GM21825 (cell line): ENCODE measurements around the gene VPS8.
"Not testable (repeated sequence)": the region's sequence is repeated elsewhere in the genome, so short reads cannot be mapped to it uniquely, and the experiment has no call there.

ENCODE experiments used
- ATAC-seq: cut with Tn5 transposase; IDR thresholded peaks from one replicate; pipeline ENCODE4 v1.9.1; 2021; ENCODE audit warnings: mild to moderate bottlenecking, moderate library complexity; ENCODE audit not compliant: unreplicated experiment

Gene VPS8

DNA sequence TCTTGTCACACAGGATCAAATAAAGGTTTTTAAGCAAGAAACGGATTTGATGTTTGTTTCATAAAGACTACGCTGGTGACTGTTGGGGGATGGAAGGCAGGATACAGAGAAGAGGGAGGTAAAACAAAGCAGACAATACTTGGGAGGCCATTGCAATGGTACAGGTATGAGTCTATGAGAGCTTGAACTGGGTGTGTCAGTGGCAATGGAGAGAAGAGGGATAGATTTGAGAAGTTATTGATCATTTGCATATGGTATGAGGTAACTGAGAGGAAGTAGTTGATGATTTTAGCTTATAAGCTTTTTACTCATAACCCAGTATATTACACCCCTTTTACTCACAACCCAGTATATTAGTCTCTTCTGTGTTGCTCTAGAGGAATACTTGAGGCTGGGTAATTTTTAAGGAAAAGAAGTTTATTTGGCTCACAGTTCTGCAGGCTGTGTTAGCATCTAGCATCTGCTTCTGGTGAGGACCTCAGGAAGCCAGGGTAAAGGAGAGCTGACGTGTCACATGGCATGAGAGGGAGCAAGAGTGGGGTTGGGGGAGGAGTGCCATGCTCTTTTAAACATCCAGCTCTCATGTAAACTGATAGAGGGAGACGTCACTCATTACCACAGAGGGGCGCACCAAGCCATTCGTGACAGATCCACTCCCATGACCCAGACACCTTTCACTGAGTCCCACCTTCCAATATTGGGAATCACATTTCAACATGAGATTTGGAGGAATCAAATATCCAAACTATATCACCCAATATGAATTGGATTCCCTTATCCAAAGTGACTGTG is 153.9 kb downstream of the VPS8 start:
- no peak for ATAC-seq

DNA sequence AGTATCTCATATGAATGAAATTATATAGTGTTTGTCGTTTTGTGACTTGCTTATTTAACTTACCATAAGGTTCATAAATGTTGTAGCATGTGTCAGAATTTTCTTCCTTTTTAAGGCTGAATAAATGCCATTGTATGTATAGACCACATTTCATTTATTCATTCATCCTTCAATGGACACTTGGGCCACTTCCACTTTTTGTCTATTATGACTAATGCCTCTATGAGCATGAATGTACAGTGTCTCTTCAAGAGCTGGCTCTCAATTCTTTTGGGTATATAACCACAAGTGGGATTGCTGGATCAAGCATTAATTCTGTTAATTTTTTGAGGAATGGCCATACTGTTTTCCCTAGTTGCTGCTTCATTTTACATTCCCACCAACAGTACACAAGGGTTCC is 156.1 kb downstream of the VPS8 start:
- no peak for ATAC-seq

DNA sequence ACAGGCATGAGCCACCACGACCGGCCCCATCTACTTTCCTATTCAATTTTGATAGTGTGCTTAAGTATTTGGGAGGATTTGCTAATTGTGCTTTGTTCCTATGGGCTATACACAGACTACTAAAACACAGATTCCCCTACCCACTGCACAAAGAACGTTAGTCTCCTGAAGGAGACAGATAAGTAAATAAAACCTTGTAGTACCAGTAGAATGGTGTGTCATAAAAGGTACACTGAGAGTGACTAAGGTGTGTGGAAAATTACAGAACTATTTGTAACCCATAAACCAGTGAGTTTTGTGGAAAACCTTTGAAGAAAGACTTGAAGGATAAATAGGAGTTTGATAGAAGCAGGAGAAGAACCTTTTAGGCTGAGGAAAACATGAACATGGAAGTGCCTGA is 158.2 kb downstream of the VPS8 start:
- ATAC-seq: no peak

DNA sequence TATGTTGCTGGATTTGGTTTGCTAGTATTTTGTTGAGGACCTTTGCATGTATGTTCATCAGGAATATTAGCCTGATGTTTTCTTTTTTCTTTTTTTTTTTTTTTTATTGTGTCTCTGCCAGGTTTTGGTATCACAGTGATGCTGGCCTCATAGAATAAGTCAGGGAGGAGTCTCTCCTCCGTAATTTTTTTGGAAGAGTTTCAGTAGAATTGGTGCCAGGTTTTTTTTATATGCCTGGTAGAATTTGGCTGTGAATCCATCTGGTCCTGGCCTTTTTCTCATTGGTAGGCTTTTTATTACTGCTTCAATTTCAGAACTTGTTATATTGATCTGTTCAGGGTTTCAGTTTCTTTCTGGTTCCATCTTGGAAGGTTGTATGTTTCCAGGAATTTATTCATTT is 165.8 kb downstream of the VPS8 start:
- no peak for ATAC-seq

DNA sequence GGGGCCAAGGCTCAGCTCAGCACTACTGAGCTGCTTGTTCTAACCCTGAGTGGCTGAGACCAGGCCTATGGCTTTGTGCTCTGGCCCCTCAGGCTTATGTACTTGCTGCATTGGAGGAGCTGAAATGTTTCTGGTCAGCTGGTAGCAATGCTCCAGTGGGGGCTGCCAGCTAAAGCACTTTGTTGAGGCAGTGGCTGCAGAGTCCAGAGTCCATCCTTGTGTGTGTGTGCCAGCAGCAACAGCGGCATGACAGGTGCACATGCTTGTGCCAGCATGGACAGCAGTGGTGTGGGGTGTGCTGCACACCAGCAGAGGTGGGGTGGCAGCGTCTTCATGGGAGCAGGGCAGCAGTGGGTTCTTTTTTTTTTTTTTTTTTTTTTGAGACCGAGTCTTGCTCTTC is 169.1 kb downstream of the VPS8 start:
- no peak for ATAC-seq

DNA sequence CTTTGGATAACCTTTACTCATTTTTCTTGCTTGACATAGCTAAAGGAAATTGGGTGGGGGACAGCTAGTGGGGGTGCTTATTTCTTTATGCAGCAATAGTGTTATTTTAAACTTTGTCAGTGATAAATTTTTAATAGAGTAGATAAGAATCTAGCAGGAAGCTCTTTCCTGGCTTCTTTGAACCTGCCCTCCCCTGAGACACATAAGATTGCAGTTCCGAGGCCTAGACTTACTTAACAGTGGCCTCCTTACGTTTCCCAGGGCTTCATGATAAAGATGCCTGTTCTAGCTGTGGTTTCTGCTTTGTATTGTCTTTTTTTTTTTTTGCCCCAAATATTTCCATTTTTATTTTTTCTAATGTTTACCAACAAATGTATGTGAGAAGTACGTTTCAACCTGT is 170.1 kb downstream of the VPS8 start:
- no peak for ATAC-seq

DNA sequence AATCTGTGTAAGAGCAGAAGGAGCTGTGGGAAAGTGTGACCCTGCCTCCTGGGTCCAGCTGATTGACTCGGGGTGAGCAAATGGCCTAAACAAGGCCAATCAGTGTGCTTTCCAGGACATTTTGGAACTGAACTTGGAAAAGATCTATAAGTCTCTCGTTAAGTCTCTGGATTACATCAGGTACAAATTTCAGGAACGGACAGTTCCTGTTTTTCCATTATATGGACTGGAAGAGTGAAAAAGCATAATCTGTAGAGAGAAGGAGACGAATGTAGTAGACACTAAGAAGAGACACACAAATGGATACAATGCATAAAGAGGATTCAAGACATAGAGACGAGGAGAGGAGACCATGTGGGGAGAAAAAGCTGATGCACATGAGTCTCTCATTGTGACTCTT is 173.6 kb downstream of the VPS8 start:
- no peak for ATAC-seq

DNA sequence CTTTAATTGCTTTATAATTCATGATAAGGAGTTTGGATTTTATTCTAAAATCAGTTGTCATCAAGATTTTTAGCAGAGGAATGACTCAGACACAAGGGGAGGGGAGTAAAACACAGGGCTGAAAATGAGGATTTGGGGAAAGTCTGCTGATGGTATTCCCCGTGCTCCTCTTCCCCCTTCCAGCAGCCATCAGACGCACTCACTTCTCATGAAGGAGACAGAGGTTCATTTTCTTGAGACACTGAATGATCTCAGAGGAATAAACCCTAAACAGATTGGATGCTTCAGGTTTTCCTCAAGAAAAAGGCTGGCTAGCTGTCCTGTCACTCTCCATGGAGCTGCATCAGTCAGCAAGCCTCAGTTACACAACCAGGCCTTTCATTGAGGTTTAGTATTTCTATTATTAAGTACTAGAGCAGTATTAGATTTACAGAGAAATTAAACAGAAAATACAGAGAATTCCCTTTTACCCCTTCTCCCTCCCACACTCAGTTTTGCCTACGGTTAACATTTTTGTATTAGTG is 174.5 kb downstream of the VPS8 start:
- ATAC-seq: no peak

DNA sequence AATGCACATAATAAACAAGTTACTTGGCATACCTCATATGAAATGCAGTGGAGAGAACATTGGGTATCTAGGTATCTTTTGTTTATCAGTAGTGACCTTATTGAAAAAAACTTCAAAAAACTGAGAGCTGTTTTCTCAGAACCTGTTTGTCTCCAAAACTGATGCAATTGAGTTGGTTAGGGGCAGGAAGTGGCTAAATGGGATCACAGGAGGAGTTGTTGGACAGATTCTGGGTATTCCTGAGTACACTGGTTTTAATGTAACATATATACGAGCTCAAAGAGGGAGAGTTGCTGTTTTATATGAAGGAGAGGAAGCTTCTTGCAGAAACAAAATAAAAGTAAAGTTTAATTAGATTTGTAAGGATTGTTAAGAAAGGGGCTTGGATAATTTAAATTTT is 181.4 kb downstream of the VPS8 start:
- ATAC-seq: no peak

DNA sequence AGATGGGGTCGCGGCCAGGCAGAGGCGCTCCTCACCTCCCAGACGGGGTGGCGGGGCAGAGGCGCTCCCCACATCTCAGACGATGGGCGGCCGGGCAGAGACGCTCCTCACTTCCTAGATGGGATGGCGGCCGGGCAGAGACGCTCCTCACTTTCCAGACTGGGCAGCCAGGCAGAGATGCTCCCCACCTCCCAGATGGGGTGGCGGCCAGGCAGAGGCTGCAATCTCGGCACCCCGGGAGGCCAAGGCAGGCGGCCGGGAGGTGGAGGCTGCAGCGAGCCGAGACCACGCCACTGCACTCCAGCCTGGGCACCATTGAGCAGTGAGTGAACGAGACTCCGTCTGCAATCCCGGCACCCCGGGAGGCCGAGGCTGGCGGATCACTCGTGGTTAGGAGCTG is 191.9 kb downstream of the VPS8 start:
- ATAC-seq: not testable (repeated sequence)

DNA sequence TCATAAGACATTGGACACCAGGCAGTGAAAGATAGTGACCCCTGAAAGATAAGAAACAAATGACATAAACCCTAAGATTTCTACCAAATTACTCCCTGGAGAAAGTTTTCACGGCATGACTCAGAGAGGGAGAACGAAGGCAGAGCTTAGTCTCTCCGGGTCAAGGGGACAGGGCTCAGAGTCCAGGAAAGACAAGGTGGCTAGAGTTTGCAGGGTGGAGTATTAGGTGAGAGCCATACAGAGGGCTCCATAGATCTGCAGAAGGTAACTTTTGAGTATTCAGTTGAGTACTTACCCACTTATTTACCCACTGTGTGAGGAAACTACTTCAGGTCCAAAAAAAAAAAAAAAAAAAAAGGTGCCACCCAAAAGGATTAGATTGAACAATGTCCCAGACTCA is 197.7 kb downstream of the VPS8 start:
- ATAC-seq: no peak

DNA sequence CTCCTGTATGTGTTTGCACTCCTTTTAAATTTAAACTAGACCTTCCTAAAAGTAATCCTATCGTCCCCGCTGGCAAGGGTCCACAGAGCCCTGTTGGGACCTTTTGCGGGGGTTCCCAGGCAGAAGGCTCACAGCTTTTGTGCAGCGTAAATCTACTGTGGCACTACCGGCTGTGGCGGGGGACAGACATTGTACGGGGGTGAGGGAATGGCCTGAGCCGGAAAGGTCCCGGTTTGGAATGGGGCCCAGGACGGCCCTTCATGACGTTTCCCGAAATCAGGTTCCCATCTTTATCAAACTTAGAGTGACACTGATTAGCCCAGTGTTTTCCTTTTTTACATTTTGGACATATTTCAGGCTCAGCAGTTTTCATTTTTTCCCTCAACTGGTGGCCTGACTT is 205.6 kb downstream of the VPS8 start:
- not testable (repeated sequence) for ATAC-seq

DNA sequence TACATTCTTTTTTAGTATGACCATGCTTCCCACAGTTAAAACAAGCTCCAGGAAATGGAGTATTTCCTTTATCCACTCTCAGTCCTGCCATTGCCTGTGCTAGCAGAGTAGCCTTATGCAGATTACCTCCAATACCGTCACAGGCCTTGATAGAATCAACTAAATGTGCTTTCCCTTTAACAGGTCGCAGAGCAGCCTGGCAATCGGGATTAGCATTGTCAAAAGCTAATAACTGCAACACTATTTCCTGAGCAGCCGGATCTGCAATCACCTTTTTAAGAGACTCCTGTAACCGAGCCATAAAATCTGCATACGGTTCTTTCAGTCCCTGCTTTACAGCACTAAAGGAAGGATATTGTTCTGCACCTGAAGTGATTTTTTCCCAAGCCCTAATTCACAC is 206.0 kb downstream of the VPS8 start:
- ATAC-seq: not testable (repeated sequence)

DNA sequence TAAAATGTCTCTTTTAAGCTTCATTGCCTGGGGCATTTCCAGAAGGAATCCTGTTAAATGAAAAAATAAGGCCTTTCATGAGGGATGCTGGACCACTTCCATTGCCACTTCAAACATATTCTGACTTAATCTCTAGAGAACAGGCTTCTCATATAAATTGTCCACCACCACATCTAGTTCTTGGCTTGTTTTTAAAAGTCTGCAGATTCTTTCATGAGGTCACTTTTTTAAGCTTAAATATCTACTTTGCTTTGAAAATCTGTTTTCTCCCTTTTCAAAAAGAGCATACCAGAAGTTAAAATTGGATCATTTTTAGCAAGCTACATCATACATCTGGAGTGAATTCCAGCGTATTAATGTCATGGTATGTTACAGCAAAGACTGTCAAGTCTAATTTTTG is 209.3 kb downstream of the VPS8 start:
- no peak for ATAC-seq

DNA sequence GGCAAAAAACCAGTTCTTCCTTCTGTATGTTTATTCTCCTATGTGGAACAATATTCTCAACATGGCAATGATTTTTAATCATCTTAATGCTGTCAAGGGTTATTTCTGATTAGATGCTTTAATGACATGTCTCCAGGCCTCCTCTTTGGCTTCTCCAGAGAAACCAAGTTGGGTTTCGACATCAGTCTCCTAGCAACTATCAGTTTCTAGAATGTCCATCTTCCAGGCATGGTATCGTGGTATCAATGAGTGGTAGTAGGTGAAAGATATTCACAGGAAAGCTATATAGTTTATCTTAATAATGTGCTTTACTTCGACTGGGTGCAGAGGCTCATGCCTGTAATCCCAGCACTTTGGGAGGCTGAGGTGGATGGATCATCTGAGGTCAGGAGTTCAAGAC is 212.4 kb downstream of the VPS8 start:
- ATAC-seq: no peak

DNA sequence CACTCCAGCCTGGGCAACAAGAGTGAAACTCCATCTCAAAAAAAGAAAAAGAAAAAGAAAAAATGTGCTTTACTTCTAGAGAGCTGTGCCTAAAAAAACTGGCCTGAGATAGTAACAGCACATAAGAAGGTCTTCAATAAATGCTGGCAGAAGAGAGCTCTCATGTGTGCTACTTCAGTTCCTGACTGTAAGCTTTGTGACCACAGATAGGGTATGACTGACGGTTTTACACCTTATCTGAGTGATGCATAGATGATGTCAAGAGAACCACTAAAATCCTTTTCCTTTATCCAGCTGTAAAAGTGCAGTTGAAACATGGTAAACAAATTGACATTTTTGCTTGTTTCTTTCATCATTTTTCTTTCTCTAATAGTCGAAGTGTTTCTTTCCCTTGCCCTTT is 213.0 kb downstream of the VPS8 start:
- no peak for ATAC-seq

DNA sequence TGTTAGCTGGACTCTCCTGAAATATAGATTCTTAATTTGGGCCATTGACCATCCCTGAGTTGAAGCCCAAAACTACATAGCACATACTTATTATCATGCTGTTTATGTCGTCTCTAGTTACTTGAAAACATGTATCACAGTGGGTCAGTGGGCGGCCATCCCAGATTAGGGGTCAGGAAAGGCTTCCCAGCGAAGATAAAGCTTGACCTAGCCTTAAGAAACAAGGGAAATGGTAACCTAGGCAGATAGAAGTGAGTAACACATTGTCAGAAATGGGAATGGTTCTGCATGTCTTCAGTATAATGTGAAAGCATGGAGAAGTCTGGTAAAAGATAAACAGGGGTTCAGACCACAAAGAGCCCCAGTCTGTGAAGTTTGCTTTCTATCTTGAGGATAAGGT is 216.2 kb downstream of the VPS8 start:
- ATAC-seq: no peak

DNA sequence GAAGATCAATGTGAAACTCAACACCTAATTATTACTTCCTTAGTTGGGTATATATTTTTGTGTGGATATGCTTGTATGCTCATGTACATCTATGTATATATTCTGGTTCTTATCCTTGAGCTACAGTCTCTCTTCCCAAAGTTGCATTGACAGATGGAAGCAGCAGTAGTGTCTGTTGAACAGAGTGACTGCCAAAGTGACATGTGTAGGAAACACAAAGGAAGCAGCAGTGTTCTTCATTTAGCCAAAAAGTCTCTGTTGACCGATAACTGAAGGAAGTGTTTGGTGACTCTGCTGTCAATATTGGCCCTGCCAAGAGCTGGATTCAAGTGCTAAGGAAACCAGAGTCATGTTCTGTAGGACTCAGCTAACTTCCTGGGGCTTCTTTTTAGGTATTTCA is 217.1 kb downstream of the VPS8 start:
- ATAC-seq: no peak

DNA sequence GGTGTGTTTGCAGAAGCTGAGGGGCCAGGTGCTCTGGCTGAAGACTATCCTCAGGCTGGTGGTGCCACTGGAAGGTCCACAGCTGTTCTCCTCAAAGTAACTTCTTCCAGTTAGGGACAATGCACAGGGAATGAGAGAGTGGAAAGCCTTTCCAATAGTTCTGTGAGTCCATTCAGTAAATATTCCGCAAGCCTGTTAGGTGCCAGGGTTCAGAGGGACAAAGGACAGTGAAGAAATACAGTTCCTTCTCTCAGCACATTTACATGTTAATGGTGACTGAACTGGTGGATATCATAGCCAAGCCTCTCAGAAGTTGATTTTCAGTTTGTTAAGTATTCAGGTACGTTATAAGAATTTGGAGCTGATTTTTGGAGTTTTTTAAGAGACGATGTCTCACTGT is 218.4 kb downstream of the VPS8 start:
- no peak for ATAC-seq

DNA sequence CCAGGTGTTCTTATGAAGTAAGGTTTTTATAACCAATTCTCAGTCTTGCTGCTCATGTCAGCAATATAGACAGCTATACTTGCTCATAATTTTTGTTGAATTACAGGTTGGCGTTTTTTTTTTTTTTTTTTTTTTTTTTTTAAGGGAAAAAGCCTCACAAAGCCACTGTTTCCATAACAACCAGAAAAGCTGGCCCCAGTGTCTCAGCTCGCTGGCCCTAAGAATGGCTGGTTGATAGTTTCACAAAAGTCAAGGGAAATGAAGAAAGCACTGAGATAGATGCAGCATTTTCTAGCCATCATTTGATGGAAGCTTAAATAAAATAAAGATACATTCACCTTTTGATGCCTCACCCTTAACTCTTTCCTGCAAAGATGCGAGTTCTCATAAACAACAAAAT is 219.0 kb downstream of the VPS8 start:
- ATAC-seq: no peak

DNA sequence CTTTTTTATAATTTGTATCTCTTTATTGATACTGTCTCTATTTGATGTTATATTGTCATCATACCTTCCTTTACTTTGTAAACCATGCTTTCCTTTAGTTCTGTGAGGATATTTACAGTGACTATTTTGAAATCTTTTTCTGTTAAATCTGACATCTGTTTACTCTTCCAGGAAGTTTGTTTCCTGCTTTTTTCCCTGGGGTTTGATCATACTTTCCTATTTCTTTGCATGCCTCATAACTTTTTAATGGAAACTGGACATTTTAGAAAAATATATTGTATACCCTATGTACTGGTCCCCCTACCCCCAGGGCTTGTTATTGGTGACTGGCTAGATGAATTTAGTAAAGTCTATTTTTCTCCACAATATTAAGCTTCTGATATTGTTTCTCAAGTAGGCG is 225.8 kb downstream of the VPS8 start:
- no peak for ATAC-seq

DNA sequence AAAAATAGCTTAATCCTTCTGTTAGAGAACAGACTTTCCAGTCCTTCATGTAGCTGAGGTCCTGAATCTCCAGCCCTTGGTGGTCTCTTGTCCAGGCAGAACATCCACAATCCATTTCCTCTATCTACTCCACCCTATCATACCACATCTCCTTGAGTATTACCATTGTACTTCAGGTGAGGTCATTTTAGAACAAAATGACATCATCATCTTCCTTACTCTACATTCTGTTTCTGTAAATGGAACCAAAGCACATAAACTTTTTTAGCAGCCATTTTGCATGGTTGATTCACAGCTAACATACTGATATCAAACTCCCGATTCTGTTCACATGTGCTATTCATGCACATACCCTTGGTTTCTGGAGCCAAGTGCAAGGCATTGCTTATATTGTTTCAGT is 228.5 kb downstream of the VPS8 start:
- ATAC-seq: no peak

DNA sequence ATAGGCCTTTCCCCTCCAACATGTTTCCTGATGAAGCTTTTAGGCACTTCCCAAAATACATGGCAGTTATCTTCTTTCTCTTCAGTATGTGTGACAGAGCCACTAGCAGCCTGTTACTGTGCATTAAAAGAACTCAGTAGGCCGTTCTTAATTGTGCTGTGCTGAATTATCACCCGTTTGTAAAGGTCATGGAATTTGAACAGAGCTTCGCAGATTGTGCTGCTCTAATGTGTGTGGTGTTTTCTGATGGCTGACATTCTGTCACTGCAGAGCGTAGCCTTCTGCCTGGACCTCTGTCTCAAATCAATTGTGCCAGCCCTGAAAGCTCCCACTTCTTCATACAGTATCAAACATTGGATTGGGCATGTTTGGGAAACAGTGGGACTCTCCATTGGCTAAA is 229.6 kb downstream of the VPS8 start:
- no peak for ATAC-seq
